ENCODE results near the gene ARHGAP10. TPM values are rescaled to one million over a fixed set of nuclear protein-coding genes. Genes with fewer than 3 reads are reported as not detected.
"Not testable (repeated sequence)": the region's sequence is repeated elsewhere in the genome, so short reads cannot be mapped to it uniquely, and the experiment has no call there.

The ARHGAP10 gene
- total RNA-seq, 4 donors from 2014 or later: 186 to 296 (median 192) TPM

- H3K36me3 ChIP-seq: peaks cover 45 to 91% (median 64%) of the 10 kb centered on the region in 4 donors
- no peak for TF ChIP-seq POLR2AphosphoS5 (IDR thresholded peaks at IDR 0.05)
- no peak for TF ChIP-seq CTCF (IDR thresholded peaks at IDR 0.05)
- TF ChIP-seq POLR2A (IDR thresholded peaks at IDR 0.05; ENCODE audit: low read depth): no peak
- TF ChIP-seq EP300 (IDR thresholded peaks at IDR 0.05): no peak
- 87% methylated on average over 1 of the region's 1 CpG for WGBS
Observed at GRCh38 chr4:147879676-147880075, 147.8 kb downstream of the ARHGAP10 start.

GRCh38 chr4:147880511-147880910, 148.6 kb downstream of the ARHGAP10 start:
- whole genome bisulfite sequencing: 93% methylated on average over 3 of the region's 3 CpGs

More at GRCh38 chr4:147879676-147880075, 147.8 kb downstream of the ARHGAP10 start:
- Histone ChIP-seq H3K27ac (replicated peaks in 1 of 4) (no peak overlapping the region), H3K27me3 (no peaks in the 10 kb centered on the region), H3K9me3 (no peaks in the 10 kb centered on the region), H3K4me1 (peaks cover 4 to 8% (median 5%) of the 10 kb centered on the region in 4 donors), H3K4me3 (no peak overlapping the region)
- no peak for DNase-seq (ENCODE audit: extremely low spot score)
- intact Hi-C loops (cut with DNase I): no loop called here

GRCh38 chr4:147884536-147884935, 152.6 kb downstream of the ARHGAP10 start:
- no peak for DNase-seq (ENCODE audit: extremely low spot score)
- no peak overlapping the region for H3K27ac ChIP-seq (replicated peaks in 1 of 4)
- intact Hi-C loops (cut with DNase I): no loop called here
- H3K27me3 ChIP-seq: no peaks in the 10 kb centered on the region
- H3K36me3 ChIP-seq: peaks cover 47 to 99% (median 65%) of the 10 kb centered on the region in 4 donors
- H3K9me3 ChIP-seq: no peaks in the 10 kb centered on the region
- H3K4me1 ChIP-seq: peaks cover 0 to 8% (median 5%) of the 10 kb centered on the region in 4 donors
- no peak overlapping the region for H3K4me3 ChIP-seq
- WGBS: 100% methylated on average over 2 of the region's 2 CpGs
- TF ChIP-seq CTCF (IDR thresholded peaks at IDR 0.05): no peak
- no peak for TF ChIP-seq POLR2A (IDR thresholded peaks at IDR 0.05; ENCODE audit: low read depth)
- no peak for TF ChIP-seq POLR2AphosphoS5 (IDR thresholded peaks at IDR 0.05)
- no peak for TF ChIP-seq EP300 (IDR thresholded peaks at IDR 0.05)

More at GRCh38 chr4:147880511-147880910, 148.6 kb downstream of the ARHGAP10 start:
- Histone ChIP-seq H3K36me3 (peaks cover 37 to 91% (median 64%) of the 10 kb centered on the region in 4 donors), H3K4me1 (peaks cover 4 to 8% (median 5%) of the 10 kb centered on the region in 4 donors), H3K27ac (replicated peaks in 1 of 4) (no peak overlapping the region), H3K4me3 (no peak overlapping the region), H3K27me3 (no peaks in the 10 kb centered on the region), H3K9me3 (no peaks in the 10 kb centered on the region)
- intact Hi-C loops (cut with DNase I): no loop called here
- no peak for DNase-seq (ENCODE audit: extremely low spot score)
- no peak for TF ChIP-seq POLR2A (IDR thresholded peaks at IDR 0.05; ENCODE audit: low read depth)
- TF ChIP-seq EP300 (IDR thresholded peaks at IDR 0.05): no peak
- TF ChIP-seq POLR2AphosphoS5 (IDR thresholded peaks at IDR 0.05): no peak
- TF ChIP-seq CTCF (IDR thresholded peaks at IDR 0.05): no peak

GRCh38 chr4:147885216-147885615, 153.3 kb downstream of the ARHGAP10 start:
- H3K27ac ChIP-seq (replicated peaks in 1 of 4); H3K4me3 ChIP-seq; intact Hi-C loops (cut with DNase I); H3K4me1 ChIP-seq; DNase-seq (ENCODE audit: extremely low spot score); H3K27me3 ChIP-seq; H3K9me3 ChIP-seq: not testable (repeated sequence)
- peaks cover 43 to 98% (median 62%) of the 10 kb centered on the region in 4 donors for H3K36me3 ChIP-seq
- 100% methylated on average over 1 of the region's 1 CpG for WGBS

GRCh38 chr4:147891476-147892115, 159.7 kb downstream of the ARHGAP10 start:
- H3K36me3 ChIP-seq: peaks cover 6 to 56% (median 23%) of the 10 kb centered on the region in 4 donors
- peaks cover 0 to 12% (median 9%) of the 10 kb centered on the region in 4 donors for H3K9me3 ChIP-seq
- intact Hi-C loops (cut with DNase I): no loop called here
- no peak for DNase-seq (ENCODE audit: extremely low spot score)
- no peak overlapping the region for H3K27ac ChIP-seq (replicated peaks in 1 of 4)
- WGBS: 88% methylated on average over 6 of the region's 6 CpGs
- H3K4me3 ChIP-seq: no peak overlapping the region
- TF ChIP-seq EP300 (IDR thresholded peaks at IDR 0.05) (no peak), POLR2AphosphoS5 (IDR thresholded peaks at IDR 0.05) (no peak), CTCF (IDR thresholded peaks at IDR 0.05) (no peak), POLR2A (IDR thresholded peaks at IDR 0.05; ENCODE audit: low read depth) (no peak)
- H3K27me3 ChIP-seq: no peaks in the 10 kb centered on the region
- peaks cover 0 to 9% (median 4%) of the 10 kb centered on the region in 4 donors for H3K4me1 ChIP-seq

Measured in esophagus muscularis mucosa (tissue), 4 donors.